Osteoblast (primary cell): ENCODE data around the gene AP1M1. TPM values are rescaled to one million over a fixed set of nuclear protein-coding genes. Genes with fewer than 3 reads are reported as not detected.
A peak's percentile ranks its signal among the peaks of the same experiment; 100 is the strongest.

Source experiments
- DNase-seq: peaks from one replicate; pipeline ENCODE4 v3.0.0; 2011; ENCODE audit warnings: low spot score, mixed read lengths; ENCODE audit not compliant: insufficient read length; ENCODE audit errors: missing footprints
- H2AFZ ChIP-seq: 2 replicates; pipeline ENCODE4 v1.6.0; 2011; ENCODE audit warnings: mild to moderate bottlenecking, low read length
- H3K27ac ChIP-seq: 2 replicates; pipeline ENCODE4 v1.5.1; 2011; ENCODE audit warnings: mild to moderate bottlenecking, low read depth, low read length, moderate library complexity
- H3K27me3 ChIP-seq: 2 replicates; pipeline ENCODE4 v1.6.0; 2012; ENCODE audit warnings: mild to moderate bottlenecking, control low read depth, inconsistent platforms, low read length, moderate library complexity; ENCODE audit not compliant: insufficient read depth
- H3K36me3 ChIP-seq: 2 replicates; pipeline ENCODE4 v1.5.1; 2011; ENCODE audit warnings: mild to moderate bottlenecking, low read length, control low read depth, moderate library complexity; ENCODE audit not compliant: insufficient read depth
- H3K4me1 ChIP-seq: 2 replicates; pipeline ENCODE4 v1.5.1; 2011; ENCODE audit warnings: mild to moderate bottlenecking, low read length, control low read depth, moderate library complexity; ENCODE audit not compliant: insufficient read depth
- H3K4me2 ChIP-seq: 2 replicates; pipeline ENCODE4 v1.6.0; 2011; ENCODE audit warnings: mild to moderate bottlenecking, low read length; ENCODE audit not compliant: insufficient read depth
- H3K4me3 ChIP-seq: fragments of 200-600 bp; sonication (generic); 3 replicates; pipeline ENCODE4 v1.5.1; 2012; ENCODE audit warnings: mild to moderate bottlenecking, low read length, inconsistent platforms; ENCODE audit not compliant: insufficient read depth
- H3K79me2 ChIP-seq: 2 replicates; pipeline ENCODE4 v1.6.0; 2012; ENCODE audit warnings: mild to moderate bottlenecking, low read length, control low read depth, inconsistent platforms; ENCODE audit not compliant: insufficient read depth
- H3K9me3 ChIP-seq: 2 replicates; pipeline ENCODE4 v1.5.1; 2011; ENCODE audit warnings: low read depth, low read length, control low read depth
- H4K20me1 ChIP-seq: 2 replicates; pipeline ENCODE4 v1.6.0; 2012; ENCODE audit warnings: mild to moderate bottlenecking, low read length, control low read depth; ENCODE audit not compliant: insufficient read depth
- total RNA-seq: library from RNA; depleted of rRNA; stranded (reverse); fragments of >200 nt; gene quantifications from 2 replicates; pipeline ENCODE4 v1.2.3, GENCODE V29; 2012
- TF ChIP-seq, protein P1 (sequence below): IDR thresholded peaks from 2 replicates; pipeline ENCODE4 v1.5.1; 2011; ENCODE audit warnings: mild to moderate bottlenecking, low read depth, low read length, moderate library complexity; ENCODE audit errors: extremely low read depth

The AP1M1 gene
- total RNA-seq, 1 donor, result 52.1 TPM

DNA sequence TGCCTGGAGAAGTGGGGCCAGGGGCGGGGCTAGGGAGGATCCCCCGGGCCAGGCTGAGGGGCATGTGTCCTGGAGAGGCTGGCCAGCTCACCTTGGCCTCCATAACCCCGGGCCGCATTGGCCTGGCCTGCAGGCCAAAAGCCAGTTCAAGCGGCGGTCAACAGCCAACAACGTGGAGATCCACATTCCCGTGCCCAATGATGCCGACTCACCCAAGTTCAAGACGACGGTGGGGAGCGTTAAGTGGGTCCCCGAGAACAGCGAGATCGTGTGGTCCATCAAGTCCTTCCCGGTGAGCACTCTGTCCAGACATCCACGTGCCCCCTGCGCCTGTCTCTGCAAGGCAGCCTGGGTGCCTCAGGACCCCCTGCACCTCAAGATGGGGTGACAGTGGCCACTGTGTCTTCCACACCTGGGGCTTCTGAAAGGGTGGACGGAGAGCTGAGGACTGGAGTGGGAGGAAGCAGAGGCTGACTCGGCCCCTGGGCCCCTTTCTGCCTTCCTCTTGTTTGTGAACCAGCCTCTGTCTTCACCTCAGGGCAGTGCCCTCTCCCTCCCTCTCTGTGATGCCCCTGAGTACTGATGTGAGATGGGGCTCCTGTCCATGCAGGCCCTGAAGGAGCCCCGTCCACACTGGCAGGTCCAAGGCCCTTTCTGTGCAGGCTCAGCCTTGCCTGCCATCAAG is 31.1 kb downstream of the AP1M1 start:
- Histone ChIP-seq H3K4me2 (no peak overlapping the region), H4K20me1 (peaks cover 17% of the 10 kb centered on the region), H3K79me2 (peaks cover 24% of the 10 kb centered on the region), H3K27me3 (no peaks in the 10 kb centered on the region), H3K36me3 (peaks cover 69% of the 10 kb centered on the region), H2AFZ (no peak overlapping the region), H3K27ac (no peak overlapping the region), H3K4me1 (peaks cover 5% of the 10 kb centered on the region), H3K9me3 (no peaks in the 10 kb centered on the region), H3K4me3 (no peak overlapping the region)
- TF ChIP-seq, protein P1, sequence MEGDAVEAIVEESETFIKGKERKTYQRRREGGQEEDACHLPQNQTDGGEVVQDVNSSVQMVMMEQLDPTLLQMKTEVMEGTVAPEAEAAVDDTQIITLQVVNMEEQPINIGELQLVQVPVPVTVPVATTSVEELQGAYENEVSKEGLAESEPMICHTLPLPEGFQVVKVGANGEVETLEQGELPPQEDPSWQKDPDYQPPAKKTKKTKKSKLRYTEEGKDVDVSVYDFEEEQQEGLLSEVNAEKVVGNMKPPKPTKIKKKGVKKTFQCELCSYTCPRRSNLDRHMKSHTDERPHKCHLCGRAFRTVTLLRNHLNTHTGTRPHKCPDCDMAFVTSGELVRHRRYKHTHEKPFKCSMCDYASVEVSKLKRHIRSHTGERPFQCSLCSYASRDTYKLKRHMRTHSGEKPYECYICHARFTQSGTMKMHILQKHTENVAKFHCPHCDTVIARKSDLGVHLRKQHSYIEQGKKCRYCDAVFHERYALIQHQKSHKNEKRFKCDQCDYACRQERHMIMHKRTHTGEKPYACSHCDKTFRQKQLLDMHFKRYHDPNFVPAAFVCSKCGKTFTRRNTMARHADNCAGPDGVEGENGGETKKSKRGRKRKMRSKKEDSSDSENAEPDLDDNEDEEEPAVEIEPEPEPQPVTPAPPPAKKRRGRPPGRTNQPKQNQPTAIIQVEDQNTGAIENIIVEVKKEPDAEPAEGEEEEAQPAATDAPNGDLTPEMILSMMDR, result no peak
- DNase-seq, result peak; percentile 55

DNA sequence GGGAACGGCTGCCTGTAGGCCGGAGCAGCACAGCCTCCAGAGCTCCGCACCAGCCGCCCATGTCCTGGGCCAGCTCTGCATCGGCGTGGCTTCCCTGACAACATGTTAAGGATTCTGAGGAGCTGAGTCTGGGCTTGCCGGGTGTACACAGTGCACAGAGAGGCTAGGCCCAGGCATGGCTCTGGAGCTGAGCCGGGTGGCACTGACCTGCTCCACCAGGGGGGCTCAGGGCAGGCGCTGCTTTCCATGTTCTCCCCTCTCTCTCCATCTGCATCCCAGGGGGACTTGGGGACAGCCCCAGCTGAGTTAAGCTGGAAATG is 31.6 kb downstream of the AP1M1 start:
- H3K4me1 ChIP-seq, result peaks cover 7% of the 10 kb centered on the region
- H3K4me3 ChIP-seq, result no peak overlapping the region
- H2AFZ ChIP-seq, result no peak overlapping the region
- H3K27ac ChIP-seq, result no peak overlapping the region
- peaks cover 68% of the 10 kb centered on the region for H3K36me3 ChIP-seq
- H3K9me3 ChIP-seq, result no peaks in the 10 kb centered on the region
- H4K20me1 ChIP-seq, result peaks cover 16% of the 10 kb centered on the region
- H3K4me2 ChIP-seq, result no peak overlapping the region
- DNase-seq, result no peak
- TF ChIP-seq, protein P1, result no peak
- no peaks in the 10 kb centered on the region for H3K27me3 ChIP-seq
- peaks cover 19% of the 10 kb centered on the region for H3K79me2 ChIP-seq

DNA sequence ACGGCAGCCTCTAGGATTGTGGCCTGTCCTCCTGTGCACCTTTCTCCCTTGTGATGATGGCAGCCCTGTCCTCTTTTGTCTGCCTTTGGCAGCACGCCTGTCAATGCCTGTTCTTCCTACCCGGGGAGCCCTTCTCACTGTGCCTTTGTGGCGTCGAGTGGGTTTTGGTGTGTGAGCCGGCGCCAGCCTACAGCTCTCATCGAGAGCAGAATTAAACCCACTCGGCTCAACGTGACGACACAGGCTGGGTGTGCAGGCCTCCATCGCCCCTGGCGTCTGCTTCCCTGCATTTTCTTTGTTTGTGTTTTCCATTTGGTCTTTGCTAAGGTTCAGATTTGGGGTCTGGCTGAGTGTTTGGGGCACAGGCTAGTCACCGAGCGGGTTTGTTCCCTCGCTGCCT is 34.4 kb downstream of the AP1M1 start:
- H2AFZ ChIP-seq, result no peak overlapping the region
- H3K4me1 ChIP-seq, result peaks cover 7% of the 10 kb centered on the region
- H3K27me3 ChIP-seq, result no peaks in the 10 kb centered on the region
- no peak overlapping the region for H3K4me2 ChIP-seq
- peaks cover 68% of the 10 kb centered on the region for H3K36me3 ChIP-seq
- H3K4me3 ChIP-seq, result no peak overlapping the region
- H3K79me2 ChIP-seq, result no peaks in the 10 kb centered on the region
- TF ChIP-seq, protein P1, result no peak
- DNase-seq, result peak; percentile 44
- no peaks in the 10 kb centered on the region for H3K9me3 ChIP-seq
- peaks cover 3% of the 10 kb centered on the region for H4K20me1 ChIP-seq
- H3K27ac ChIP-seq, result no peak overlapping the region

DNA sequence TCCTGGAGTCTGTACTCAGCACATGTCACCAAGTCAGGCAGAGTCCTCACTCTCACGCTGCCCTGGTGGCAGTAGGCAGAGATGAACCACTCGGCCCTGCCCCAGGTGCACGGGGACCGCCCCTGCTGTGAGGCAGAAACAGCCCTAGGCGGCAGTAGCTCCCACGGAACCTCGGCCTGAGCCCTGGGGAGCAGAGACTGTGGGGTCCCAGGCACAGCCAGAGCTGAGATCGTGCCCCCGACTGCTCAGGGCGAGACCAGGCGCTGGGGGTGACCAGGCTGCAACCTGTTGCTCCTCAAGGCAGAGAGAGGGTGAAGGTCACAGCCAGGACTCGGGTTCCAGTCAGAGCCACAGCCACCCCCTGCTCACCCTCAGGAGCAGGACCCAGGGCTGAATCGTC is 34.9 kb downstream of the AP1M1 start:
- no peaks in the 10 kb centered on the region for H3K9me3 ChIP-seq
- H3K4me3 ChIP-seq, result no peak overlapping the region
- no peaks in the 10 kb centered on the region for H3K79me2 ChIP-seq
- H3K27me3 ChIP-seq, result no peaks in the 10 kb centered on the region
- no peak overlapping the region for H3K27ac ChIP-seq
- H4K20me1 ChIP-seq, result peaks cover 3% of the 10 kb centered on the region
- TF ChIP-seq, protein P1, result no peak
- DNase-seq, result no peak
- H2AFZ ChIP-seq, result no peak overlapping the region
- no peak overlapping the region for H3K4me2 ChIP-seq
- peaks cover 7% of the 10 kb centered on the region for H3K4me1 ChIP-seq
- H3K36me3 ChIP-seq, result peaks cover 64% of the 10 kb centered on the region
